Measurements from ENCODE around the gene TENM4.

DNA sequence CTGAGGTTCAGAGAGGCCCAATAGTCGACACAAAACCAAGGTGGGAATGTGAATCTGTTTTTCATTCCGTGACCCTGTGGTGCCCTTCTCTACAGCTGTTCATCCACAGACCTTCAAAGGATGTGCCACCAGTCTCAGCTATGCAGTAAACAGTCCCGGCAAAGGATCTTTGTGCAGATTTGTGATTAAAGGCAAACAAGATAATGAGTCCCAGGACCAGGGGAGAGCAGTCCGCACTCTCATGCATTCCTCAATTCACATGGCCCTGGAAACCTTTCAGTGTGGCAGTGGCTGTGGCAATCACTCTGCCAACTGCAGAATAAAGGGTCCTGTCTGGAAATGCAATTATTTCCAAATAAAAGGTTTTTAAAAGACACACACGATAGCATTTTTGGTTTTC is 418.6 kb downstream of the TENM4 start:
- no peak for TF ChIP-seq POLR2A (IDR thresholded peaks at IDR 0.05)
- TF ChIP-seq, protein P1, sequence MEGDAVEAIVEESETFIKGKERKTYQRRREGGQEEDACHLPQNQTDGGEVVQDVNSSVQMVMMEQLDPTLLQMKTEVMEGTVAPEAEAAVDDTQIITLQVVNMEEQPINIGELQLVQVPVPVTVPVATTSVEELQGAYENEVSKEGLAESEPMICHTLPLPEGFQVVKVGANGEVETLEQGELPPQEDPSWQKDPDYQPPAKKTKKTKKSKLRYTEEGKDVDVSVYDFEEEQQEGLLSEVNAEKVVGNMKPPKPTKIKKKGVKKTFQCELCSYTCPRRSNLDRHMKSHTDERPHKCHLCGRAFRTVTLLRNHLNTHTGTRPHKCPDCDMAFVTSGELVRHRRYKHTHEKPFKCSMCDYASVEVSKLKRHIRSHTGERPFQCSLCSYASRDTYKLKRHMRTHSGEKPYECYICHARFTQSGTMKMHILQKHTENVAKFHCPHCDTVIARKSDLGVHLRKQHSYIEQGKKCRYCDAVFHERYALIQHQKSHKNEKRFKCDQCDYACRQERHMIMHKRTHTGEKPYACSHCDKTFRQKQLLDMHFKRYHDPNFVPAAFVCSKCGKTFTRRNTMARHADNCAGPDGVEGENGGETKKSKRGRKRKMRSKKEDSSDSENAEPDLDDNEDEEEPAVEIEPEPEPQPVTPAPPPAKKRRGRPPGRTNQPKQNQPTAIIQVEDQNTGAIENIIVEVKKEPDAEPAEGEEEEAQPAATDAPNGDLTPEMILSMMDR (IDR thresholded peaks at IDR 0.05 in 4 of 5, conservative IDR thresholded peaks at IDR 0.05 in 1 of 5), result no peak

Data from gastrocnemius medialis (tissue), 4 donors.